ENCODE data around the gene NLRP13.

Gene NLRP13, protein sequence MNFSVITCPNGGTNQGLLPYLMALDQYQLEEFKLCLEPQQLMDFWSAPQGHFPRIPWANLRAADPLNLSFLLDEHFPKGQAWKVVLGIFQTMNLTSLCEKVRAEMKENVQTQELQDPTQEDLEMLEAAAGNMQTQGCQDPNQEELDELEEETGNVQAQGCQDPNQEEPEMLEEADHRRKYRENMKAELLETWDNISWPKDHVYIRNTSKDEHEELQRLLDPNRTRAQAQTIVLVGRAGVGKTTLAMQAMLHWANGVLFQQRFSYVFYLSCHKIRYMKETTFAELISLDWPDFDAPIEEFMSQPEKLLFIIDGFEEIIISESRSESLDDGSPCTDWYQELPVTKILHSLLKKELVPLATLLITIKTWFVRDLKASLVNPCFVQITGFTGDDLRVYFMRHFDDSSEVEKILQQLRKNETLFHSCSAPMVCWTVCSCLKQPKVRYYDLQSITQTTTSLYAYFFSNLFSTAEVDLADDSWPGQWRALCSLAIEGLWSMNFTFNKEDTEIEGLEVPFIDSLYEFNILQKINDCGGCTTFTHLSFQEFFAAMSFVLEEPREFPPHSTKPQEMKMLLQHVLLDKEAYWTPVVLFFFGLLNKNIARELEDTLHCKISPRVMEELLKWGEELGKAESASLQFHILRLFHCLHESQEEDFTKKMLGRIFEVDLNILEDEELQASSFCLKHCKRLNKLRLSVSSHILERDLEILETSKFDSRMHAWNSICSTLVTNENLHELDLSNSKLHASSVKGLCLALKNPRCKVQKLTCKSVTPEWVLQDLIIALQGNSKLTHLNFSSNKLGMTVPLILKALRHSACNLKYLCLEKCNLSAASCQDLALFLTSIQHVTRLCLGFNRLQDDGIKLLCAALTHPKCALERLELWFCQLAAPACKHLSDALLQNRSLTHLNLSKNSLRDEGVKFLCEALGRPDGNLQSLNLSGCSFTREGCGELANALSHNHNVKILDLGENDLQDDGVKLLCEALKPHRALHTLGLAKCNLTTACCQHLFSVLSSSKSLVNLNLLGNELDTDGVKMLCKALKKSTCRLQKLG

DNA sequence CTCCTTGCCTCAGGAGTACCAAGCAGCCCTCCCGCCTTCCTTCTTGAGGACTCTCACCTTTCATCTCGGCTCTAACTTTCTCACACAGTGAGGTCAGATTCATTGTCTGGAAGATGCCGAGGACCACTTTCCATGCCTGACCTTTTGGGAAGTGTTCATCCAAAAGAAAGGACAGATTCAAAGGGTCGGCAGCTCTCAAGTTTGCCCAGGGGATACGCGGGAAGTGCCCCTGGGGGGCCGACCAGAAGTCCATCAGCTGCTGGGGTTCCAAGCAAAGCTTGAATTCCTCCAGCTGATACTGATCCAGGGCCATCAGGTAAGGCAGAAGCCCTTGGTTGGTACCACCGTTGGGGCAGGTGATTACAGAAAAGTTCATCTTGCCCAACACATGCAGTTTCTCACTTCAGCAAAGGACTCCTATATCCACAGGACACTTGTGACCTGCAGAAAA, at the start of gene NLRP13:
TSS of gene NLRP13 (minus strand) at position 401 of the 451 bp plus-strand sequence. CDS start at position 376, 25 bp downstream.
- Mint-ChIP-seq H3K4me3 (no peak within 1 kb of the TSS), H3K9me3 (peaks cover 91% of the 10 kb centered on the region), H3K27ac (no peak within 1 kb of the TSS), H3K4me1 (no peaks in the 10 kb centered on the region), H3K36me3 (ENCODE audit: low read depth) (no peaks in the 10 kb centered on the region), H3K27me3 (ENCODE audit: low read depth, poor library complexity) (no peaks in the 10 kb centered on the region)
- TF ChIP-seq, protein P1, sequence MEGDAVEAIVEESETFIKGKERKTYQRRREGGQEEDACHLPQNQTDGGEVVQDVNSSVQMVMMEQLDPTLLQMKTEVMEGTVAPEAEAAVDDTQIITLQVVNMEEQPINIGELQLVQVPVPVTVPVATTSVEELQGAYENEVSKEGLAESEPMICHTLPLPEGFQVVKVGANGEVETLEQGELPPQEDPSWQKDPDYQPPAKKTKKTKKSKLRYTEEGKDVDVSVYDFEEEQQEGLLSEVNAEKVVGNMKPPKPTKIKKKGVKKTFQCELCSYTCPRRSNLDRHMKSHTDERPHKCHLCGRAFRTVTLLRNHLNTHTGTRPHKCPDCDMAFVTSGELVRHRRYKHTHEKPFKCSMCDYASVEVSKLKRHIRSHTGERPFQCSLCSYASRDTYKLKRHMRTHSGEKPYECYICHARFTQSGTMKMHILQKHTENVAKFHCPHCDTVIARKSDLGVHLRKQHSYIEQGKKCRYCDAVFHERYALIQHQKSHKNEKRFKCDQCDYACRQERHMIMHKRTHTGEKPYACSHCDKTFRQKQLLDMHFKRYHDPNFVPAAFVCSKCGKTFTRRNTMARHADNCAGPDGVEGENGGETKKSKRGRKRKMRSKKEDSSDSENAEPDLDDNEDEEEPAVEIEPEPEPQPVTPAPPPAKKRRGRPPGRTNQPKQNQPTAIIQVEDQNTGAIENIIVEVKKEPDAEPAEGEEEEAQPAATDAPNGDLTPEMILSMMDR (IDR thresholded peaks at IDR 0.05) = no peak
- DNase-seq = no peak

DNA sequence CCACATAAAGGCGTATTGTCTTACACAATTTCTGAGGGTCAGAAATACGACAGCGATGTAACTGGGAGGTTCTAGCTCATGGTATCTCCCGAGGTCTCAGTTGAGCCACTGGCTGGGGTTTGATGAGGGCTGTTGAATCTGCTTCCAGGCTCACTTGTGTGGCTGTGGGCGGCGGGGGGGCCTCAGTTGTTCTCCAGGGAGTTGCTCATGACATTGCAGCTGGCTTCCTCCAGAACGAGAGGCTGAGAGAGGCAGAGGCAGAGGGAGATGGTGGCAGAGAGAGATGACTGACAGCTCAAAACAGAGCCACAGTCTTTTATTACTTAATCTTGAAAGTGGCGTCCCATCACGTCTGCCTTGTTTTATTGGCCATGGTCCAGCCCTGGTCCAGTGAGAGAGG, 48.3 kb upstream of the NLRP13 start:
- Mint-ChIP-seq H3K36me3 (ENCODE audit: low read depth) (no peaks in the 10 kb centered on the region), H3K4me3 (no peak overlapping the region), H3K27ac (no peak overlapping the region), H3K4me1 (no peaks in the 10 kb centered on the region), H3K27me3 (ENCODE audit: low read depth, poor library complexity) (no peaks in the 10 kb centered on the region), H3K9me3 (peaks cover 78% of the 10 kb centered on the region)
- no peak for DNase-seq
- TF ChIP-seq, protein P1 (IDR thresholded peaks at IDR 0.05) = no peak

DNA sequence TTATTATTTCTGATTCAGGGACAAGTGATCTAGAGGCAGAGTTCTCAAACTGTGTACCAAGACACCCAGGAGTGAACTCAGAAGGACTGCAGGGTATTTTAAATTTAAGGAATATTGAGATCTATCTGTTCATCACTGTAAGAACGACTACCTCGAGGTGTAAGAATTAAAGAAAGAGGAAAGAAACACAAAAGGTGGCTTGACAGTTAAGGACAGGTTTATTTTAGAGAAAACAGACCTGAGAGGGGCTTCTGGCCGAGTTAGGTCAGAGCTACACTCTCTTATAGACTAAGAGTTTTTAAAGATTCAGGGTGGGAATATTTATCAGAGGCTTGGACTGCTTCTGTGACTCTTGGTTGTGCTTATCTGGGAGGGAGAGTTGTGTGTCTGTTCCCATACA, 41.8 kb upstream of the NLRP13 start:
- peaks cover 82% of the 10 kb centered on the region for H3K9me3 Mint-ChIP-seq
- no peak overlapping the region for H3K4me3 Mint-ChIP-seq
- TF ChIP-seq, protein P1 (IDR thresholded peaks at IDR 0.05) = no peak
- no peaks in the 10 kb centered on the region for H3K27me3 Mint-ChIP-seq (ENCODE audit: low read depth, poor library complexity)
- DNase-seq = no peak
- no peaks in the 10 kb centered on the region for H3K4me1 Mint-ChIP-seq
- no peak overlapping the region for H3K27ac Mint-ChIP-seq
- H3K36me3 Mint-ChIP-seq (ENCODE audit: low read depth) = no peaks in the 10 kb centered on the region

GRCh38 chr19:55962186-55962585, 30.1 kb upstream of the NLRP13 start:
- no peaks in the 10 kb centered on the region for H3K36me3 Mint-ChIP-seq (ENCODE audit: low read depth)
- H3K4me3 Mint-ChIP-seq = no peak overlapping the region
- H3K9me3 Mint-ChIP-seq = peaks cover 87% of the 10 kb centered on the region
- H3K27me3 Mint-ChIP-seq (ENCODE audit: low read depth, poor library complexity) = peaks cover 2% of the 10 kb centered on the region
- TF ChIP-seq, protein P1 (IDR thresholded peaks at IDR 0.05) = no peak
- no peaks in the 10 kb centered on the region for H3K4me1 Mint-ChIP-seq
- DNase-seq = no peak
- H3K27ac Mint-ChIP-seq = no peak overlapping the region

- H3K27ac Mint-ChIP-seq = no peak overlapping the region
- no peaks in the 10 kb centered on the region for H3K36me3 Mint-ChIP-seq (ENCODE audit: low read depth)
- no peak for DNase-seq
- H3K4me3 Mint-ChIP-seq = no peak overlapping the region
- H3K27me3 Mint-ChIP-seq (ENCODE audit: low read depth, poor library complexity) = peaks cover 2% of the 10 kb centered on the region
- peaks cover 91% of the 10 kb centered on the region for H3K9me3 Mint-ChIP-seq
- H3K4me1 Mint-ChIP-seq = no peaks in the 10 kb centered on the region
- TF ChIP-seq, protein P1 (IDR thresholded peaks at IDR 0.05) = no peak
These were observed 28.0 kb upstream of the NLRP13 start for GRCh38 chr19:55959996-55960675.

Data from nephron progenitor cell (in vitro differentiated cells).